D721Med (cell line): ENCODE measurements around the gene GPR101.
A peak's percentile ranks its signal among the peaks of the same experiment; 100 is the strongest.

Experiments
- DNase-seq: peaks from one replicate; pipeline ENCODE4 v3.0.0; 2011; ENCODE audit warnings: low spot score; ENCODE audit not compliant: insufficient read length
- FAIRE-seq: peaks from 2 replicates; lab custom pipeline; 2011; peaks lifted over from hg19 to GRCh38; lab: Jason Lieb, UNC
- TF ChIP-seq, protein P1 (sequence below): IDR thresholded peaks from 2 replicates; pipeline ENCODE4 v1.5.1; 2012; ENCODE audit warnings: mild to moderate bottlenecking, control low read depth; ENCODE audit not compliant: insufficient read depth; ENCODE audit errors: missing control alignments

The GPR101 gene

DNA sequence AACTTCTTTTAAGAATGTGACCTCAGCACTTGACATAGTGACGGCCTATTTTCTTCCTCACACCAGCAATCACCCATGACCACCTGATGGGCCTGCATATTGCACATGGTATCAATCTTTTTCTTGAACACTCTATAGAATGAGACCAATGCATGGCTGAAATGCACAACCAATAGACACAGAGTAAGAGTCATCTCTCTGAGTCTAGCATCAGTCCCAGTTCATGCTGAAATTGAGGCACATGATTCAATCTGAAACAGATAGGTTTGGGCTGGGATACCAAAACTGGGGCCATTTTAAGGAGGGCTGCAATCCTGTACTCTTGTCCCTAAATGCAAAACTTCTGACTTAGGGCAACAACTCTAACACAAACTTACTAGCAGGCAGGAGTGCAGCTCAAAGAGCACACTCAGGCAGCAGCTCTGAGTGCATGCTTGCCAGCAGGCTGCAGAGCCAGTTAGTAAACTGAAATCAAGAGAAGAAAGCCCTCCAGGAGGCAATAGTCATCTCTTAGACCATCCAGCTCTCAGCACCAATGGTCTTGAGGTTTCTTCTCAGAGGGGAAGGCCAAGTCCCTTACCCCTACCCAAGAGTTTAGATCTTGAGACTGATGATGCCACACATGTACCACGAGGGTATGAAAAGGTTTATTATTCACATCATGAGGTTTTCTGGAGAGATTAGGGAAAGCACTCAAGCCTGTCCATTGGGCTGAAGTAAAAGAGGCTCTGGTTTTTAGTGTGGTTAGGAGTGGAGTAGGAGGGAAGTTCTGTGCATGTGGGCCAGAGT lies 24.7 kb upstream of the GPR101 start:
- TF ChIP-seq, protein P1, sequence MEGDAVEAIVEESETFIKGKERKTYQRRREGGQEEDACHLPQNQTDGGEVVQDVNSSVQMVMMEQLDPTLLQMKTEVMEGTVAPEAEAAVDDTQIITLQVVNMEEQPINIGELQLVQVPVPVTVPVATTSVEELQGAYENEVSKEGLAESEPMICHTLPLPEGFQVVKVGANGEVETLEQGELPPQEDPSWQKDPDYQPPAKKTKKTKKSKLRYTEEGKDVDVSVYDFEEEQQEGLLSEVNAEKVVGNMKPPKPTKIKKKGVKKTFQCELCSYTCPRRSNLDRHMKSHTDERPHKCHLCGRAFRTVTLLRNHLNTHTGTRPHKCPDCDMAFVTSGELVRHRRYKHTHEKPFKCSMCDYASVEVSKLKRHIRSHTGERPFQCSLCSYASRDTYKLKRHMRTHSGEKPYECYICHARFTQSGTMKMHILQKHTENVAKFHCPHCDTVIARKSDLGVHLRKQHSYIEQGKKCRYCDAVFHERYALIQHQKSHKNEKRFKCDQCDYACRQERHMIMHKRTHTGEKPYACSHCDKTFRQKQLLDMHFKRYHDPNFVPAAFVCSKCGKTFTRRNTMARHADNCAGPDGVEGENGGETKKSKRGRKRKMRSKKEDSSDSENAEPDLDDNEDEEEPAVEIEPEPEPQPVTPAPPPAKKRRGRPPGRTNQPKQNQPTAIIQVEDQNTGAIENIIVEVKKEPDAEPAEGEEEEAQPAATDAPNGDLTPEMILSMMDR: no peak
- FAIRE-seq: no peak
- no peak for DNase-seq

GRCh38 chrX:137052643-137053235 lies 18.9 kb upstream of the GPR101 start:
- DNase-seq (no peak), FAIRE-seq (no peak)
- TF ChIP-seq, protein P1: no peak

DNA sequence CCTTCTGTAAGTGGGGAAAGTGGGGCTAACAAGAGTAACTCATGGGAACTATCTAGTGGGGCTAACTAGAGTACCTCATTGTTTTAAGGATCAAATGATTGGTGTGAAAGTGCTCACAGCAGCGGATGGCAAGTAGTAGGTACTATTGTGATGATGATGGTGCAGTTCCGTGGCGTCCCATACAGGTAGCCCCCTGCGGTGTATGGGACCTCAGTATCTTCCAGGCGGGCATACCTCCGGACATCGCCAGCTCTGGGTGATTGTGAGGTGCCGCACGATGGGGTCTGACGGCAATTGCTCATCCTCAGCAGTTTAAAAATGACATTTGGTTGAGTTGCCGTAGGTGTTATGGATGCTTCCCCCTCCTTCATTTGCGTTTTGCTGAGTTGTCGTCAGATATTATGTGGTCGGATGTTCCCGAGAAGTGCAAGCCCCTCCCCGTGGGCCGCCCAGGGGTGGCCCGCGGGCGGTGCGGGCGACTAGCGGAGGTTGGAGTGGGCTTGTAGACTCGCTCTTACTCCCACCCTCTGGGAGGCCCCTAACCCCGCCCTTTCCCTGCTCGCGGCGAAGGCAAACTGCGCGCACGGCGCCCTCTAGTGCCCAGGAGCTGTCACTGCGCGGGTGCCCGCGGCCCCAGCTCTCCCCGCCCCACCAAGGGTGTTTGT lies 18.3 kb upstream of the GPR101 start:
- DNase-seq: no peak
- FAIRE-seq: no peak
- TF ChIP-seq, protein P1: peak; percentile 57

DNA sequence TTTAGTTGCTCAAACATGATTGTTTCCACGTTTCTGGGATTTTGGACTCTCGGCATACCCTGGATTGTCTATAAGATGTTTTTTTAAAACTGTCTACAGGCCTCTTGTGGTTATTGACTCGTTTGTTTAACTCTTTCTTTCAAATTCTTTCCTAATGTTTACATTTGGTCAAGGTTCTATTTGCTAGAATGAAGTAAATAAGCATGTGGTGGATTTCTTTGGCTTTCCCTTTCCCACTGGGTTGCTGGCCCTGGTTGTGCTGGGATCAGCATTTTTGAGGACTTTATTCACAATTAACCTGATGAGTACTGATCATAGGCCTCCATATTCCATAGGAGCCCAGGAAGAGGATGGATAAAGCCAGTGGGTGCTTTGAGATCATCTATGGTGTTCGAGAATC lies 11.1 kb upstream of the GPR101 start:
- no peak for DNase-seq
- TF ChIP-seq, protein P1: no peak
- no peak for FAIRE-seq

DNA sequence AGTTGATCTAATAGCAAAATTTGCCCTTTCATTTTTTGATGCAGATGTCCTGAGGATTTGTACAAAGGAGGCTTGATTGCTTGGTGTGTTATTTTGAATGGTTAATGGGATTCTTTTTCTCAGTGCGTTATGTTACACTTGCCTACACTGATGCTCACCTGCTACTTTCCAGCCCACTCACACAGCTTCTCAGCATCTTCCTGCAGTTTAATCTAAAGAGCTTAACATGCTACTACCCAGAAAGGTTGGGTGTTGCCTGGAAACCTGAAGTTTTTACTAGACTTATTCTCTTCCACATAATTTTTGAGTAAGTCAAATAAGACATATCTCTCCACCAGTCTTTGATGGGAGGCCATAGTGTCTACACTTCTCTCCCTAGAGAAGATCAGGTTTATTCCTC lies 9.9 kb upstream of the GPR101 start:
- FAIRE-seq (no peak), DNase-seq (no peak)
- TF ChIP-seq, protein P1: no peak

DNA sequence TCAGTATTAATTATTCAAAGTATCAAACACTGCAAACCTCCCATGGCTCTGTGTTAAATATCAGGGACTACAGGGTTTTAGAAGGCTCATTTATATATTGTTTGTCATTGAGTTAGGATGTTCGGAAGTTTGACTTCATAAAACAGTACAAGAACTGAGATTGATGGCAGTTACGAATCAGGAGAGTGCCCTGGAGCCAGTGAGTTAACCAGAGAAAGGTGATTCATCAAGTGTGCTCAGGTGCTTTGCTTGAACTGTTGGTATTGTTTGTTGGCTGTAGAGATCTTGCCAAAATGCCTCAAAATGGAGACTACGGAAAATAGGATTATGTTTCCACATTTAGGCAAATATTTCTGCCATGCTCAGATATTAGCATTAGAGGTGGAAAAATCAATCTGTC lies 7.5 kb upstream of the GPR101 start:
- DNase-seq (no peak), FAIRE-seq (no peak)
- TF ChIP-seq, protein P1: no peak
